ENCODE measurements around the gene SNAPC3.

DNA sequence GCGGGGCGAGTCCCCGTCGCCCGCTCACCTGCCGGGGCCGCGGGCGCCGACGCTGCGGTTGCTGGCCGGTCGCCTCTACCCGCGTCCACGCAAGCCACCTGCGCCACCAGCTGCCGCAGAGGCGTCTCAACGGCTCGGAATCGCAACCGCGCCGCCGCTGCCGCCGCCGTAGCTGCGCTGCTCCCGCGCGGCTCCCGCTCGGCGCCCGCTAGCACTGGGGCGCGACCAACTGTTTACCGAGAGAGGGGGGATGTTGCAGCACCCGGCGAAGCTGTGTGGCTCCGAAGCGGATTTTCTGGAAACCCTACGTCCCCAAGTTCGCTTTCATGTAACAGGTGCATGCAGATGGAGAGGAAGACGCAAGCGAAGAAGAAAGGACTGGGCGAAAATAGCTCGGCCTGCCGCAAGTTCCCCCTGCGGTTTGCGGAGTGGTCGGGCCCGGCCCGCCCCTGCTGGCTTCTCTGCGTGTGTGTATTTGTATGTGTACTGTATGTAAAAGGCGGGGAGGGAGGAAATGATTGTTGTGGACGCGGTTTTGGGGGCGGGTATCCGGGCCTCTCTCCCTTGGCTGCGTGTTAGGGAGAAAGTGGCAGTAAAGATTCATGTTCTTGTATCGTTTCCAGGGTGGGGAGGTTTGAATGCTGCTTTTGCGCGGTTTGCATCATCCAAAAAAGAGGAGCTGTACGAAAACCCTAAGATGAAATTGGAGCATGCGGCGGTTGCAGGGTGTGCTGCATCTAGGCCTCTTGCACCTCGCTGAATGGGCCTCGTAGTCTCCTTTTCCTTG lies 88.3 kb downstream of the SNAPC3 start, which contains the start of gene PSIP1:
- TF ChIP-seq, protein P1, sequence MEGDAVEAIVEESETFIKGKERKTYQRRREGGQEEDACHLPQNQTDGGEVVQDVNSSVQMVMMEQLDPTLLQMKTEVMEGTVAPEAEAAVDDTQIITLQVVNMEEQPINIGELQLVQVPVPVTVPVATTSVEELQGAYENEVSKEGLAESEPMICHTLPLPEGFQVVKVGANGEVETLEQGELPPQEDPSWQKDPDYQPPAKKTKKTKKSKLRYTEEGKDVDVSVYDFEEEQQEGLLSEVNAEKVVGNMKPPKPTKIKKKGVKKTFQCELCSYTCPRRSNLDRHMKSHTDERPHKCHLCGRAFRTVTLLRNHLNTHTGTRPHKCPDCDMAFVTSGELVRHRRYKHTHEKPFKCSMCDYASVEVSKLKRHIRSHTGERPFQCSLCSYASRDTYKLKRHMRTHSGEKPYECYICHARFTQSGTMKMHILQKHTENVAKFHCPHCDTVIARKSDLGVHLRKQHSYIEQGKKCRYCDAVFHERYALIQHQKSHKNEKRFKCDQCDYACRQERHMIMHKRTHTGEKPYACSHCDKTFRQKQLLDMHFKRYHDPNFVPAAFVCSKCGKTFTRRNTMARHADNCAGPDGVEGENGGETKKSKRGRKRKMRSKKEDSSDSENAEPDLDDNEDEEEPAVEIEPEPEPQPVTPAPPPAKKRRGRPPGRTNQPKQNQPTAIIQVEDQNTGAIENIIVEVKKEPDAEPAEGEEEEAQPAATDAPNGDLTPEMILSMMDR (IDR thresholded peaks at IDR 0.05): peak in 3 of 4 experiments; percentile 25 to 42 (median 40)
- TF ChIP-seq POLR2A (IDR thresholded peaks at IDR 0.05): no peak
